GM21360 (cell line): ENCODE measurements around the gene CYSLTR1.
"Not testable (repeated sequence)": the region's sequence is repeated elsewhere in the genome, so short reads cannot be mapped to it uniquely, and the experiment has no call there.

Experiments
- ATAC-seq: cut with Tn5 transposase; IDR thresholded peaks from one replicate; pipeline ENCODE4 v1.9.1; 2021; ENCODE audit warnings: mild to moderate bottlenecking, moderate library complexity; ENCODE audit not compliant: unreplicated experiment

Gene CYSLTR1, protein sequence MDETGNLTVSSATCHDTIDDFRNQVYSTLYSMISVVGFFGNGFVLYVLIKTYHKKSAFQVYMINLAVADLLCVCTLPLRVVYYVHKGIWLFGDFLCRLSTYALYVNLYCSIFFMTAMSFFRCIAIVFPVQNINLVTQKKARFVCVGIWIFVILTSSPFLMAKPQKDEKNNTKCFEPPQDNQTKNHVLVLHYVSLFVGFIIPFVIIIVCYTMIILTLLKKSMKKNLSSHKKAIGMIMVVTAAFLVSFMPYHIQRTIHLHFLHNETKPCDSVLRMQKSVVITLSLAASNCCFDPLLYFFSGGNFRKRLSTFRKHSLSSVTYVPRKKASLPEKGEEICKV

DNA sequence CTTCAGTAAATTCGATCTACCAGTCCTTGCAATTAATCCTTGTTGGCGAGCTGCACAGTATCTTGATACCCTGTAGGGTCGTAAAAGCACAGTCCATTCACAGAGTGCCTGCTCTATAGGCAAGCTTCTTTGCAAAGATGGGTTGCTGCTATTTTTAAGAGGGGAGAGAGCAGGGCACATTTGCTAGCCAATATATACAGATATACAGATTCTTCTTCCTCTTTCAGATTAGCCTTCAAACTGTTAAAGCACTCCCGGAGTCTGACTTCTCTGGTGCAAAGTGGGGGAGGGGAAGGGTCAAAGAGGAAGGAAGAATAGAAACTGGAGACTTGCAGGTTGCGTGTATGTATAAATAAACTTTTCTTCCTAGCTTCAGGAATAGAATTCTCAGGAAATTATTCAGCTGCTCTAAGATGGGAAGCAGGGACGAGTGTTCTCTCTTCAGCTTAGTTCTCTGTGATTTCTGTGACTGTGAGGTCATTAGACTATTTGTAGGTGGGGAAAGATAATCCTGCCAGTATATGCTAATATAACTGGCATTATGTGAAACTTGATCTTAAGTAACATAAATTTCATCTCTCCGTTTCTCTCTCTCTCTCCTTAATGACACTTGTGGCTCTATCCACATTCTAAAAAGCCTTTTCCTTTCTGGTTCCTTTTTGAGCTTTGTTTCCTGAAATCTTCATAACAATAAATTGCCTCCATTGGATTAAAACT lies at the start of gene CYSLTR1:
Gene CYSLTR1 (minus strand): TSS at position 242 of the 717 bp plus-strand sequence. CDS start 53,865 bp downstream, outside the sequence.
- peak; percentile 42 for ATAC-seq

DNA sequence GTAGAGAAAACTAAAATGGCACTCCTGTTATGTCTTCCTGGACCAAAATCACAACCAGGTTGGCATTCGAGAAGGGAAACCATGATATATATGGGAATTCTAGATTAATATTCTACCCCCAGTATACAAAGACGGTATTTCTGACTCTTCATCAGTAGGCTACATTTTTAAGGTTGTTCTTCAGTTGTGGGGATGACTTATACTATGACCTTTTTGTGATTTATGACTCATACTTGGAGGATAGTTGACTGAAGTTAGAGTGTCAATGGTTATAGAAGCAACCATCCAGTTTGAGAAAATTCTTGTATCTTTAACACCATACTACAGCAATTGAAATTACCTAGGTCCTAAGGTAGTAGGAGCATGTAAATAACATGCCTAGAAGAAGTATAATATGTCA lies 49.8 kb upstream of the CYSLTR1 start:
- ATAC-seq, result no peak

DNA sequence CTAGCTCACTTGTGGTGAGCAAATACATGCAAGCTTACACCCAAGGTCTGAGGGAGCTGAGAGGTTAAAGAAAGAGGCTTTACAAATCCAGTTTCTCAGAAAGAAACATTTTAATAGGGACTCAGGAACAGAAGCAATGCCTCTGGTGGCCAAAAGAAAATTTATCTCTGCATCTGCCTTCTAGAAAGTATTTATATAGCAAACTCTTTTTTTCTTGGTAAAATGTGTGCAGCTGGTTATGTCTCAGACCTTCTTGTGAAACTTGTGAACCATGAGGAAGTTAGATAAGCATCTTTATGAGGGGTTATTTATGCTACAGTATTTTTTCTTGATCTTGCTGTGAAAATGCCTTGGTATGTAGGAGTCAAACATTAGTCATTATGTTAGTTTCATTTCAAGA lies 48.5 kb upstream of the CYSLTR1 start:
- ATAC-seq, result peak; percentile 72

DNA sequence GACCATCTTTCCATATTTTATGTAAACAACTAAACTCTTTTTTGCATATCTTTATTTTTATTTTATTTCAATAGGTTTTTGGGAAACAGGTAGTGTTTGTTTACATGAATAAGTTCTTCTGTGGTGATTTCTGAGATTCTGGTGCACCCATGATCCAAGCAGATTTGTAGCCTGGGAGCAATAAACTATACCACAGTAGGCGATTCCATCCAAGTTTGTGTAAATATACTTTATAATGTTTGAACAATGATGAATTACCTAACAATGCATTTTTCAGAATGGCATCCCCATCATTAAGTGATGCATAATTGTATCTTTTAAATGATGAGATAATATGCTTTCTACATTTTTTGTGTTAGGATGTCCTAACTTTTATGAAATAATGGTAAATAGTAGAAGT lies 39.2 kb upstream of the CYSLTR1 start:
- ATAC-seq, result no peak

DNA sequence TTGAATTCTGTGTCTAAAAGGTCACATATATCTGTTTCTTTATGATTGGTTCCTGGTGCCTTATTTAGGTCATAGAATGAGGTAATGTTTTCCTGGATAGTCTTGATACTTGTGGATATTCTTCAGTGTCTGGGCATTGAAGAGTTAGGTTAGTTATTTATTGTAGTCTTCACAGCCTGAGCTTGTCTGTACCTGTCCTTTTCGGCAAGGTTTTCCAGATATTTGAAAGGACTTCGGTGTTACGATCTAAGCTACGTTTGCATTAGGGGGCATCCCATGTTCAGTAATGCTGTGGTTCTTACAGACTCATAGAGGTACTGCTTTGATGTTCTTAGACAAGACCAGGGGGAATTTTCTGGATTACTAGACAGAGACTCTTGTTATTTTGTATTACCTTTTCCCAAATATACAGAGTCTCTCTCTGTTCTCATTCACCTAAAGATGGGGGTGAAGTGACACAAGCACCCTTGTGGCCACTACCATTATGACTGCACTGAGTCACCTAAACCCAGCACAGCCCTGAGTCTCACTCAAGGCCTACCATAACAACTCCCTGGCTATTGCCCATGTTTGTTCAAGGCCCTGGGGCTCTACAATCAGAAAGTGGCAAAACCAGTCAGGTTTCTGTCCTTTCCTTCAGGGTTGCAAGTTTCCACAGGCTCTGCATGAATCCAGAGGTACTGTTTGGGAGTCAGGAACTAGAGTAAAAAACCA lies 30.1 kb upstream of the CYSLTR1 start:
- ATAC-seq, result no peak

DNA sequence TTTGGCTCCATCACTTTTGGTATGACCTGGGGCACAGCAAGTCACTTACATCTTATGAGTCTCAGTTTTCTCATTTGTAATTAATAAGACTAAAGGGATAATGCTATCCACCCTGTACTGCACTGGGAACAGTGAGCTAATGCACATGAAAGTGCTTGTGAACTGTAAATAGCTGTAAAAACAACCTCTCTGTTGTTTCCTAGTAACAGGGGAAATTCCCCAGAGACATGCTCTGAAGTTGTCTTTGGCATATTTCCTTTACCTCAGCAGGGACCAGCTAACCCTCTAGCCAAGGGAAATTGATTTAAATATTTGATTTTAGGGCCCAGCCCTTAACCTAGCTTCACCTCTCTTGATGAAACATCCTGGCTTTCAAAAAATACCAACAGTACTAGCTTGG lies 6.1 kb upstream of the CYSLTR1 start:
- ATAC-seq, result peak; percentile 68

DNA sequence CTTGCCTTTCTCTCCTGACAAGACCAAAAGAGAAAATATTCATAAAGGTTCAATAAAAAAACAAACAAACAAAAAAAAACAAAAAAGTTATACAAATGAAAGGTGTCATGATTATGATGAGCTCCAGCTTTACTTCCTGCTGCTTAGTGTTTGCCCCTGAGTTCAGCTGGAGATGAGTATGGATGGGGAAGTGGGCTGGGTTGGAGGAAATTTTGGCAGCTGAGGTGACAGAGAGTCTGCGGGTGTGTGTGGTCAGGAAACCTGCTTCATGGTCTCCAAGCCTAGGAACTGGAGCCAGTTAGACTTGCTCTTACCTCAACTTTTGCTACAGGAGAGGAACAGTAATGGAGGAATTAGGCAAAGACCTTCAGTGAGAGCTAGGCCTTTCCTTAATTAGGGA lies 4.3 kb upstream of the CYSLTR1 start:
- no peak for ATAC-seq

DNA sequence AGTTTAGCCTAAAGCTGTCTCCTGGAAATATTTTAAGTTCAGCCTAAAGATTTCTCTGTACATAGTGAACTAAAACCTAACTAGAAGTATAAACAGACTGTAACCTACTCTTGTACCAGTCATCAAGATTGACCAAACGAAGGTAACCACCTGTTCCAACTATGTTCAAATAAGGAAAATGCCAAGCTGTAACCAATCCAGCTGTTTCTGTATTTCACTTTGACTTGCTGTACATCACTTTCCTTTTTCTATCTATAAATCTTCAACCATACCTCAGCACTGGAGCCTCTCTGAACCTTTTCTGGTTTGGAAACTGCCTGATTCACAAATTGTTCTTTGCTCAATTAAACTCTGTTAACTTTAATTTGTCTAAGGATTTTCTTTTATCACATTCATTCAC lies 3.1 kb upstream of the CYSLTR1 start:
- no peak for ATAC-seq

DNA sequence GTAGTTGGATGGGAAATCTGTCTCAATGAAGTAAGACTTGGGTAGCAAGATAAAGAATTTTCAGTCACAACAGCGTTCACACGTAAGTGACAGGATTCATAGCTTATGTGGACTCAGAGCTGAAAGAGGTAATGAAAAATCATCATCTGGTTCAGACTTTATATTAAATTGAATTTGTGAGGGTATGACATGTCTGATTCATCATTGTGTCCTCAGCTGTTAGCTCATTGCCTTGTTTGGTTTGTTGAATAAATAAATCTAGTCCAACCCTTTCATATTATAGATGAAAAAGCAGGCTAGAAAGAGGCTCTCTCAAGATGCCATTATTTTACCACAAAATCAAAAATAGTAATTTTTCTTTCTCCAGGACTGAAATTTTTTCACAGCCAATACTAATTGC lies 2.7 kb upstream of the CYSLTR1 start:
- no peak for ATAC-seq

DNA sequence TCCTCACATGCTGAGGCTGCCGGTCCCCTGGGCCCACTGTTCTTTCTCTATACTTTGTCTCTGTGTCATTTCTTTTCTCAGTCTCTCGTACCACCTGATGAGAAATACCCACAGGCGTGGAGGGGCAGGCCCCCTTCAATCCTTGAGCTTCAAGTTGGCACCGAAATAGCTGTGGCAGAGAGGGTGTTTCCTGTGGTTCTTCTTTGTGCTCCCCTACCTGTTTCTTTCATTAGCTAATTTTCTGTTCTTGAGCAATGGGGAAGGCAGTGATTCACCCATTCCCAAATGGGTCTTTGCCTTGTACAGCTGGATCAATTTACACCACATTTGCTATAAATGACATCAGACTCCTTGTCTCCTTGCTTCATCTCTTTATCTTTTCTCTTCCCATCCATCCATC lies 2.1 kb upstream of the CYSLTR1 start:
- no peak for ATAC-seq

DNA sequence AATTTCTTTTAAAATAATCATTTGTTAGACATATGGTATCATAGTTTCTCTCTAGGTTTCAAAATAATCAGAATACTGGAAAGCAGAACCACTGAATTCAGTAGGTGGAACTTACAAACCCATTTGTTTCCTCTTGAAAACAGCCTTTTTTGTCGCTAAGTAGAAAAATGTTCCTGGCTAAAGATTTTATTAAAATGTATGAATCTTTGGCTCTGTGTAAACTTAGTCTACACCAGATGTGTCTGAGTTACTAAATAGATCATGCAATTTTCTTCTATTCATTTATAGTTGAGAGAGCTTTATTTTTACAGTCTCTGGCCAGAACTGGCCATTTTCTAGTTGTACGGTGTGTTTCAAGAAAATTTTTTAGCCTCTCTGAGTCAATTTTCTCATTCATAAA lies 1.0 kb downstream of the CYSLTR1 start:
- ATAC-seq, result no peak

DNA sequence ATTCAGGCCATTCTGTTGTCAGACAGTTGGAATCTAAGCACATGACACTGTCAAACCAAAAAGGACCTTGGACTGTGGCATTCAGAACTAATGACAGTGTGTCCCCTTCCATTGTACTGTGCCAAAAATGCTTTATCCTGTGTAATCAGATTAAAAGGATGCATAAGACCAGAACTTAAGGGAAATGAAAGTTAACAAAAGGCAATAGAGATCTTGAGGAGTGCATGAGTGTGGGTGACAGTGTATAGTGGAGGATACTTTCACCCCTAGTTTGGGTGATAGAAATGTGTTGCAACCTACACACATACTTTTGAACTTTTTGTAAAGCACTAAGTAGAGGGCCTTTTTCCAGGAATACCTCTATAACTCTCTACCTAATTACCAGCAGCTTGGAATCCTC lies 4.5 kb downstream of the CYSLTR1 start:
- ATAC-seq, result no peak

DNA sequence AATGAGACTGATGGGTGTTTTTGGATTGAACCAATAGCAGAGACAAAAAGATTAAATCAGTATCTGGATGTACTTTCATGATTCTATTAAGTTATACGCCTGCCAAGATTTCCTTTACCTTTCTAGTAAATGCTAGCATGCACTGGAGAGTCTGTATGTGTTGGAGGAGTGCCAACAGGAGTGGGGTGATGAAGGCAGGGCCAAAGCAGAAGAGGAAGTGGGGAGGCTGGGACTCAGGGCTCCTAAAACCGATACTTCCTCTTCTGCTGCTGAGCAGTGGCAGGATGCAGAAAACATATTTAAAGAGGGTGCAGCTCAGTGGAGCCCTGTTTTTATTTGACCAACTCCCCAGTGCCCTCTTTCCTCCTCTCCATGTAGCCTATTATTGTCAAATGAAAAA lies 5.6 kb downstream of the CYSLTR1 start:
- peak; percentile 91 for ATAC-seq

DNA sequence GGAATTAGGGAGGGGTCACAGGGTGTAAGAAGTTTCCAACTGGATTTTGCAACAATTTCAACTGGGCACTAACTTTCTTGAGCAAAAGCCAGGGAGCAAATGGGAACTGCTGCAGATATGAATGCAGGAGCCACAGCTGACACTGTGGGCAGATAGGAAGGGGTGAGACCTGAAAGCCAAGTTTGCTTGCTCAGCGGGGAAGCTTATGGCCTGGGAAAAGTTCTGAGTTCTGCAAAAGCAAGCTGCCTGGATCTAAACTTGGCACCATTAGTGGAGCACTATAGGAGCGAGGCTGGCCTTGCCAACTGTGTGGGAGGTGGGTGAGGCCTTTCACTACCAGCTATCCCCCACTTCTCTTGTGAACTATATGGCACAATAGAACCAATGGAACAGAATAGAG lies 11.1 kb downstream of the CYSLTR1 start:
- ATAC-seq, result no peak

DNA sequence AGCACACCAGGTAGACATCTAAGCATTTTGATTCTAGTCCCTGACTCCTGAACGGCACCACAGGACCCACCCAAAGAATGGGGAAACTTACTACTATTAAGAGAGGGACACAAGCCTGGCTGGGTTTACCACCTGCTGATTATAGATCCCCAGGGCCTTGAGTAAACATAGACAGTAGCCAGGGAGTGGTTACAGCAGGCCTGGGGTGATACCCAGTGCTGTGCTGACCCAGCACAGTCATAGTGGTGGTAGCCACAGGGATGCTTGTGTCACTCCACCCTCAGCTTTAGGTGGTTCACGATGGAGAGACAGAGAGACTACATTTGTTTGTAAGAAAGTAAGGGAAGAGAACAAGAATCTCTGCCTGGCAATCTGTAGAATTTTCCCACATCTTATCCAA lies 11.7 kb downstream of the CYSLTR1 start:
- ATAC-seq, result no peak

DNA sequence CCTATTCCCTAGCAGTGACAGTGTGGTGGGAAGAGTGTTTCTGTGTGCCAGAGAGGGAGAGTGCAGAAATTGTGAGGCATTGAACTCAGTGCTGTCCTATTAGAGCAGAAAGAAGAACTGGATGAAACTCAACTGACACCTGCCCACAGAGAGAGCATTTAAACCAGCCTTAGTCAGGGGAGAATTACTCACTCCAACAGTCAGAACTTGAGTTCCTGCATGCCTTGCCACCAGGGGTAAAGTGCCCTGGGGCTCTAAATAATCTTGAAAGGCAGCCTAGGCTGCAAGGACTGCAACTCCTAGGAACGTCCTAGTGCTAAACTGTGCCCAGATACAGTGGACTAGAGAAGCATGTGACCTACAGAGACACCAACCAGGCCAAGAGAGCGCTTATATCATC lies 12.8 kb downstream of the CYSLTR1 start:
- ATAC-seq, result no peak

DNA sequence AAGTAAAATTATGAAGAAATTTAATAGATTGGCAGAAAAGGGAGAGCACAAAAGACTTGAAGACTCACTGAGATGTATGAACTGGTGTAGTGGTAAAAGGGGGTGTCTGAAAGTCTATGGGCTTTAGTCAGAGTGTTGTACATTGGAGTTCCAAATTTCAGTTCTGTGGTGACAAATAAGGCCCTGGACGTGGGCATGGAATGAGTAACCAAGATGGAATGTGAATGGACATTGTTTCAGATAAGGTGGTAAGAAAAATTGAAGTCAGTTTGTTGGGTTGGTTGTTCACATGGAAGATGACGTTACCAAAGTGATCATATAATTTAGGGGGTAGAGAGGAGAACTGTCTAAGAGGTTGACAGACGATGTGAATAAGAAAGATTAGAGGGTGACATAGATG lies 13.9 kb downstream of the CYSLTR1 start:
- ATAC-seq, result no peak

DNA sequence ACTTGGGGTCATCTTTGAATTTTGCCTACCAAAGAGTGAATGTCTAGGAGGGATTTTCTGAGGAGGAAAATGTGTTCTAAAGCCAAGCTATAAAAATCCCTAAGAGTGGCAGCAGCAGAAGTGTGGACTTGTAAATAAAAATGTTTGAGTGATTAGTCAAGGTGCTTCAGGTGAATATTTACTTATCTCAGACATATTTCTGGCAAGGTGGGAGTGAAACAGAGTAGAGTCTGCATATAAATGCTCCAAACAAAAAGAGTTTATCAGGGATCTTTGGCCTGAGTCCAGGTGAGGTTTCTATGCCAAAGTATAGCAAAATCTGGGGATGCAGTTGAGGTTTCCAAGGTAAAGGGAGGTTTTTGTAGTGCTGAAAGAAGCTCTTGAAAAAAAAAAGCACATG lies 19.7 kb downstream of the CYSLTR1 start:
- ATAC-seq, result no peak

DNA sequence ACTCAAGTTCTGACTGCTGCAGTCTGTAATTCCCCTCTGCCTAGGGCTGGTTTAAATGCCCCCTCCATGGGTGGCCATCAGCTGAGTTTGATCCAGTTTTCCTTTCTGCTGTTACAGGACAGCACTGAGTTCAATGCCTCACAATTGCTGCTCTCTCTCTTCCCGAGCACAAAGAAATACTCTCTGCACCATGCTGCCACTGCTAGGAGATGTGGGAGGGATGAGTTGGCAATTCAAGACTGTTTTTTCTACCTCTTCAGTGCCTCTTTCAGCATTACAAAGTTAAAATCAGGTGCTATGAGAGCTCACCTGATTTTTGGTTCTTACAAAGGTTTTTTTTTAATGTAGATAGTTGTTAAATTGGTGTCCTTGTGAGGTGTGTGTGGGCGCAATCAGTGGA lies 24.3 kb downstream of the CYSLTR1 start:
- ATAC-seq, result no peak

DNA sequence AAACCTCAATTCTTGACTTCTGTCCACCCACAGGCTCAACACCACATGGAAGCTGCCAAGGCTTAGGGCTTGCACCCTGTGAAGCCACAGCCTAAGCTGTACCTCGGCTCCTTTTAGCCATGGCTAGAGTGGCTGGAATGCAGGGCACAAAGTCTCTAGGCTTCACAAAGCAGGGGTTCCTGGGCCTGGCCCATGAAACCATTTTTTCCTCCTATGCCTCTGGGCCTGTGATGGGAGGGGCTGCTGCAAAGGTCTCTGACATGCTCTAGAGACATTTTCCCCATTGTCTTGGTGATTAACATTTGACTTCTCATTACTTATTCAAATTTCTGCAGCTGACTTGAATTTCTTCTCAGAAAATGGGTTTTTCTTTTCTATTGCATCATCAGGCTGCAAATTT lies 26.5 kb downstream of the CYSLTR1 start:
- ATAC-seq, result not testable (repeated sequence)

DNA sequence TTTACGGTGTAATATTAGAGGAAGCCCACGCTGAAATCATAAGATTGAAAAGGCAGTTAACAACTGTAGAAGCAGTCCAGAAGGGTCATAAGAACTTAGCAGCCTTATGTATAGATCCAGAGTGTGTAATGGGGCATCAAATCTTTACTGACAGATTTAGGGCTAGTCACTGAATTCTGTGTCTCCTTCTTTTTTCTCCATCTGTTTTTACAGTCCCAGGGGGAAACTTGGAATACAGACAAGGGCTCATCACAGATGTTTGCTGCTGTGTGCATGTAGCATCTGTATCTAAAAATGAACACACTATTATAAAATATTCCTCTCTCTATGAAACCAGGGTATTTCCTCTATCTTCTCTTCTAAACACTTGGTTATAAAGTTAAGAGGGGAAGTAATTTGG lies 43.9 kb downstream of the CYSLTR1 start:
- no peak for ATAC-seq

DNA sequence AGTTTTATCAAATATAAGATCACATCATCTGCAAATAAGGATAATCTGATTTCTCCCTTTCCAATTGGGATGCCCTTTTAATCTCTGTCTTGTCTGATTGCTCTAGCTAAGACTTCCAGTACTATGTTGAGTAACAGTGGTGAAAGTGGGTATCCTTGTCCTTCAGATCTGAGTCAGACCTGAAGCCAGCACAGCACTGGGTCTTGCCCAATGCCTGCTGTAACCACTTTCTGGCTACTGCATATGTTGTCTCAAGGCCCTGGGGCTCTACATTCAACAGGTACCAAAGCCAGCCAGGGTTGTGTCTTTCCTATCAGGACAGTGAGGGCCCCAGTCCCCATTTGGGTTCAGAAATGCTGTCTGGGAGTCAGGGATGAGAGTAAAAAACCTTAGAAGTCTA lies 90.3 kb downstream of the CYSLTR1 start:
- ATAC-seq, result no peak
